Kidney (tissue), 14 donors: ENCODE measurements around the gene THUMPD2. TPM values are rescaled to one million over a fixed set of nuclear protein-coding genes. Genes with fewer than 3 reads are reported as not detected.

Source experiments
- DNase-seq, 5 donors: peaks; one replicate each; pipeline ENCODE4 v3.0.0-alpha.2; 2013 to 2020
- FAIRE-seq: peaks from 2 replicates; lab custom pipeline; 2012; peaks lifted over from hg19 to GRCh38; lab: Jason Lieb, UNC
- H3K27ac ChIP-seq, 2 donors: one replicate each; pipeline ENCODE4 v1.7.0; 2013; ENCODE audit warnings: low read depth in 2 of 2, low read length in 2 of 2, inconsistent platforms in 1 of 2
- H3K27me3 ChIP-seq: one replicate; pipeline ENCODE4 v1.7.1; 2013; ENCODE audit warnings: low read length, inconsistent platforms; ENCODE audit not compliant: control insufficient read depth, insufficient read depth
- H3K36me3 ChIP-seq, 3 donors: one replicate each; pipeline versions ENCODE4 v1.7.0 to v1.7.1; 2013; ENCODE audit warnings: low read length in 3 of 3, control low read depth in 1 of 3, inconsistent platforms in 1 of 3; ENCODE audit not compliant: insufficient read depth in 3 of 3, control insufficient read depth in 2 of 3
- H3K4me1 ChIP-seq, 3 donors: one replicate each; pipeline versions ENCODE4 v1.7.0 to v1.7.1; 2013; ENCODE audit warnings: low read length in 3 of 3, inconsistent platforms in 1 of 3, low read depth in 1 of 3; ENCODE audit not compliant: control insufficient read depth in 2 of 3, insufficient read depth in 2 of 3
- H3K4me3 ChIP-seq, 3 donors: one replicate each; pipeline versions ENCODE4 v1.7.0 to v1.8.1; 2013; ENCODE audit warnings: low read length in 3 of 3, control low read depth in 1 of 3, inconsistent platforms in 1 of 3
- H3K9ac ChIP-seq, 3 donors: one replicate each; pipeline versions ENCODE4 v1.7.0 to v1.7.1; 2013; ENCODE audit warnings: low read length in 3 of 3, control low read depth in 1 of 3, inconsistent platforms in 1 of 3
- H3K9me3 ChIP-seq, 3 donors: one replicate each; pipeline versions ENCODE4 v1.7.0 to v1.7.1; 2013; ENCODE audit warnings: low read length in 3 of 3, control low read depth in 1 of 3, inconsistent platforms in 1 of 3; ENCODE audit not compliant: control insufficient read depth in 2 of 3, insufficient read depth in 1 of 3
- intact Hi-C: fragments of 100-400 bp; cut with DNase I; formaldehyde crosslinking; loops from one replicate; pipeline ENCODE4 v1.11.1; 2022
- polyA plus RNA-seq: library from polyadenylated mRNA; stranded (reverse); fragments of 350-450 nt; fragmentation: Illumina TruSeq; extraction: RNeasy Lipid Tissue Mini Kit (QIAGEN cat#74804); gene quantifications from one replicate; pipeline ENCODE4 v1.2.3, GENCODE V29; 2014; ENCODE audit warnings: low read depth, low replicate concordance; ENCODE audit not compliant: insufficient read depth
- total RNA-seq: library from RNA; stranded (reverse); fragmentation: NEBNext Ultra II Directional; extraction: Animal tissue kit (Norgen Biotek cat#: 25700); gene quantifications from one replicate; pipeline ENCODE4 v1.2.1, GENCODE V29; 2021
- TF ChIP-seq, protein P1 (sequence below): IDR thresholded peaks from 3 replicates; pipeline ENCODE4 v1.5.1; 2012; ENCODE audit warnings: mild to moderate bottlenecking, moderate library complexity, borderline replicate concordance; ENCODE audit not compliant: insufficient read depth; ENCODE audit errors: extremely low read depth
- donor health status: control.
- donor health status: control.
- donor health status: control.
- donor health status: control.
- donor health status: control.
- donor health status: DM: yes; HTN: yes; CAD: no.
- donor health status: Normal renal cell carcinoma (clear cell type).

Gene THUMPD2
- total and polyA plus RNA-seq, 2 donors from 2014 or later, result 9.2 to 14.1 TPM

- H3K4me3 ChIP-seq, result no peak overlapping the region
- H3K27ac ChIP-seq, result no peak overlapping the region
- DNase-seq (no peak), FAIRE-seq (no peak)
- intact Hi-C loops, result no loop called here
- no peaks in the 10 kb centered on the region for H3K9me3 ChIP-seq
- peaks cover 0 to 3% (median 0%) of the 10 kb centered on the region in 3 donors for H3K4me1 ChIP-seq
- H3K36me3 ChIP-seq, result peaks cover 0 to 23% (median 10%) of the 10 kb centered on the region in 3 donors
- no peak overlapping the region for H3K9ac ChIP-seq
- no peaks in the 10 kb centered on the region for H3K27me3 ChIP-seq
- TF ChIP-seq, protein P1, sequence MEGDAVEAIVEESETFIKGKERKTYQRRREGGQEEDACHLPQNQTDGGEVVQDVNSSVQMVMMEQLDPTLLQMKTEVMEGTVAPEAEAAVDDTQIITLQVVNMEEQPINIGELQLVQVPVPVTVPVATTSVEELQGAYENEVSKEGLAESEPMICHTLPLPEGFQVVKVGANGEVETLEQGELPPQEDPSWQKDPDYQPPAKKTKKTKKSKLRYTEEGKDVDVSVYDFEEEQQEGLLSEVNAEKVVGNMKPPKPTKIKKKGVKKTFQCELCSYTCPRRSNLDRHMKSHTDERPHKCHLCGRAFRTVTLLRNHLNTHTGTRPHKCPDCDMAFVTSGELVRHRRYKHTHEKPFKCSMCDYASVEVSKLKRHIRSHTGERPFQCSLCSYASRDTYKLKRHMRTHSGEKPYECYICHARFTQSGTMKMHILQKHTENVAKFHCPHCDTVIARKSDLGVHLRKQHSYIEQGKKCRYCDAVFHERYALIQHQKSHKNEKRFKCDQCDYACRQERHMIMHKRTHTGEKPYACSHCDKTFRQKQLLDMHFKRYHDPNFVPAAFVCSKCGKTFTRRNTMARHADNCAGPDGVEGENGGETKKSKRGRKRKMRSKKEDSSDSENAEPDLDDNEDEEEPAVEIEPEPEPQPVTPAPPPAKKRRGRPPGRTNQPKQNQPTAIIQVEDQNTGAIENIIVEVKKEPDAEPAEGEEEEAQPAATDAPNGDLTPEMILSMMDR, result no peak
Observed at GRCh38 chr2:39741871-39742270, 37.2 kb downstream of the THUMPD2 start.

- TF ChIP-seq, protein P1, result no peak
- Histone ChIP-seq H3K36me3 (peaks cover 0 to 35% (median 24%) of the 10 kb centered on the region in 3 donors), H3K27ac (no peak overlapping the region), H3K9ac (no peak overlapping the region), H3K4me3 (no peak overlapping the region), H3K9me3 (no peaks in the 10 kb centered on the region), H3K4me1 (peaks cover 0 to 3% (median 0%) of the 10 kb centered on the region in 3 donors), H3K27me3 (no peaks in the 10 kb centered on the region)
- intact Hi-C loops, result no loop called here
- DNase-seq (no peak), FAIRE-seq (no peak)
Observed at GRCh38 chr2:39739386-39739785, 39.7 kb downstream of the THUMPD2 start.

- Histone ChIP-seq H3K4me3 (no peak overlapping the region), H3K27ac (no peak overlapping the region), H3K4me1 (peaks cover 0 to 3% (median 0%) of the 10 kb centered on the region in 3 donors), H3K36me3 (peaks cover 0 to 35% (median 24%) of the 10 kb centered on the region in 3 donors), H3K9me3 (no peaks in the 10 kb centered on the region), H3K9ac (no peak overlapping the region), H3K27me3 (no peaks in the 10 kb centered on the region)
- FAIRE-seq, result no peak
- no peak for DNase-seq
- TF ChIP-seq, protein P1, result no peak
- intact Hi-C loops, result no loop called here
Observed at GRCh38 chr2:39738936-39739335, 40.1 kb downstream of the THUMPD2 start.

- TF ChIP-seq, protein P1, result no peak
- intact Hi-C loops, result no loop called here
- FAIRE-seq (no peak), DNase-seq (no peak)
- peaks cover 0 to 27% (median 20%) of the 10 kb centered on the region in 3 donors for H3K36me3 ChIP-seq
- H3K4me1 ChIP-seq, result peaks cover 0 to 3% (median 0%) of the 10 kb centered on the region in 3 donors
- H3K4me3 ChIP-seq, result no peak overlapping the region
- H3K9ac ChIP-seq, result no peak overlapping the region
- no peaks in the 10 kb centered on the region for H3K9me3 ChIP-seq
- H3K27me3 ChIP-seq, result no peaks in the 10 kb centered on the region
- H3K27ac ChIP-seq, result no peak overlapping the region
Observed at GRCh38 chr2:39737661-39738060, 41.4 kb downstream of the THUMPD2 start.
